ENCODE data around the gene ABCG1.

DNA sequence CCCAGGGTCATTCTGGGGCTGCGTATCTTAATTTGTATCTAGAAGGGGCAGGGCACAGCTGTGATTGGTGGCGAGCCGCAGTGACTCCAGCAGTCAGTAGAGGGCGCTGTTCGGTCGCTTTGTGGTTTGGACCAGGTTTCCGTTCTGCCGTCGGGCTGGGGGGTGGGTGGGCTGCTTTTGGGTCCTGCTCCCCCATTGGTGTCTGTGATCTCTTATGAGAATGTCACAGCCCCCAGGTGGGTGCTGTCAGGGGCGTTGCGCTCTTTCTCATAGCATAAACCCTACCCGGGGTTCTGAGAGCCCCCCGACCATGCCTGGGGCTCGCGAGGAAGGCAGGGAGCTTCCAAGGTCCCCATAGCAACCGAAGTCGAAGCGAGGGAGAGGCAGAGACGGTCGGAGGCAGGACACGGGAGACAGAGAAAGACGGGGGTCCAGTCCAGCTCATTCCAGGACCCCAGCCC, 90.8 kb downstream of the ABCG1 start:
- peak; percentile 90 for TF ChIP-seq CTCF (IDR thresholded peaks at IDR 0.05; ENCODE audit: poor library complexity)
- TF ChIP-seq EZH2 (IDR thresholded peaks at IDR 0.05; ENCODE audit: borderline replicate concordance): no peak
- no peak for TF ChIP-seq EZH2phosphoT487 (IDR thresholded peaks at IDR 0.05; ENCODE audit: low read depth, severe bottlenecking, unreplicated experiment)
